Measurements from ENCODE around the gene THAP11.

The THAP11 gene

GRCh38 chr16:67885976-67886375 is 43.9 kb downstream of the THAP11 start:
- DNase-seq: no peak

- DNase-seq: no peak
These were observed 44.3 kb downstream of the THAP11 start for GRCh38 chr16:67886387-67886786.

DNA sequence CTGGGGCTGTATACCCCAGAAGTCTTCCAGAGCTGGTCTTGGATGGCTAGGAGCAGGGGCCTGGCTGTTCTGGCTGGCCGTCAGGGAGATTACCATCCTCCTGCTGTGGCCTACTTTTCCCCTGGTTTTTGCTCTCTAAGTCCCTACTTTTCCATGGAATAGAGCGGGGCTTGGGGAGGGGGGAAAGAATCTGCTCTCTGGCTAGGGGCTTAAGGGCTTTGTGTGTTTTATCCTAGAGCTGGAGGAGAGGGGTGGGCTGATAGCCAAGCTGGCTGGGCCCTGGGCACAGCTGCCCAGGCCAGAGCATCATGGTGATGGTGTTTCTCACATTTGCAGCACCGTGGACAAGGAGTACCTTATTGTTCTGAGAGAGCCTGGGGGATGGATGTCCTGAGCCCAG is 46.2 kb downstream of the THAP11 start:
- no peak for DNase-seq

GRCh38 chr16:67892375-67892774 is 50.3 kb downstream of the THAP11 start:
- no peak for DNase-seq

DNA sequence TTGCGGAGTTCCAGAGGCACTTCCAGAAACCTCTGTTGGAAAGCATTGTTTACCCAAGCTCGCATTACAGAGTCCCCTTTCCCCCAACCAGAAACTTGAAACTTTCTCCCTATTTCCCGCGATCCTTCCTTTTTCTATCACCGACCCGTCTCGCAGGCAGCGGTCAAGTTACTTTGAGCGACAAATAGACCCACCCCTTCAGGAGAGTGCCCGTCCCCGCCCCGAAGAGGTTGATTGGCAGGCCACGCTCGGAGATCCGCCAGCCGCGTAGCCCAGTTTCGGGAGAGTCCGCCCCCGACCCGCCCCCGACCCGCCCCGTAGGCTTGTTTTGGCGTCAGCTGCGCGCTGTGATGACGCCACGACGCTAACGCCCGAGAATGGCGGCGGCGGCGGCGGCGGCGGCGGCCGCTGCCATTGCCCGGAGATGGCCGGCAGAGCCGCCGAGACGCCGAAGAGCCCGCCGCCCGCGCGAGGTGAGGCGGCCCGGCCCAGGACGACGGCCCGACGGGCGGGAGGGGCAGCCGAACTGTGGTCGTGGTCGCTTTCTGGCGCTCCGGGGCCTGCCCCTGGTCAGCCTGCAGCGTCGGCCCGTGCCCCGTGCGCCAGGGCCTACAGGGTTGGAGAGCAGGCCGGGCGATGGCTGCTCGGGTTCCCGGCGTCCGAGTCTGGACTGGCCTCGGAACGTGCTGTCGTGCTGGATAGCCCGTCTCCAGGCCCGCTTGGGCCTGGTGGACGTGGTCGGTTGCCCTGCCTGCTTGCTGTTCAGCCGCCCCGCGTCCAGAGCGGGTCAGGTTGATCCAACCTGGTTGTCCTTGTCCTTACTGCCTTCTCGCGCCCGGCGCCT is 51.0 kb downstream of the THAP11 start, which contains the start of gene PSKH1:
PSKH1 (plus strand) TSS at position 356 of the 844 bp plus-strand sequence. CDS start 15,496 bp downstream, outside the sequence.
- DNase-seq: peak; percentile 91 to 93

Data from stimulated activated CD4-positive, alpha-beta T cell treated with anti-CD3 and anti-CD28 coated beads, Interleukin-4, amount 100 ng/mL, for 4 hours (primary cell).